ENCODE data around the gene SYPL1.

Gene SYPL1

GRCh38 chr7:106089647-106090046 is 22.5 kb downstream of the SYPL1 start:
- DNase-seq, result no peak

GRCh38 chr7:106088014-106088413 is 24.1 kb downstream of the SYPL1 start:
- DNase-seq, result no peak

GRCh38 chr7:106086062-106086461 is 26.1 kb downstream of the SYPL1 start:
- DNase-seq, result no peak

GRCh38 chr7:106085015-106085414 is 27.1 kb downstream of the SYPL1 start:
- no peak for DNase-seq

- DNase-seq, result no peak
Observed at GRCh38 chr7:106083717-106084116, 28.4 kb downstream of the SYPL1 start.

- DNase-seq, result no peak
Observed at GRCh38 chr7:106082087-106082854, 29.8 kb downstream of the SYPL1 start.

GRCh38 chr7:106080300-106080987 is 31.7 kb downstream of the SYPL1 start:
- DNase-seq, result no peak

GRCh38 chr7:106076537-106076936 is 35.6 kb downstream of the SYPL1 start:
- DNase-seq, result no peak

- no peak for DNase-seq
Observed at GRCh38 chr7:106075937-106076336, 36.2 kb downstream of the SYPL1 start.

GRCh38 chr7:106074257-106074656 is 37.9 kb downstream of the SYPL1 start:
- no peak for DNase-seq

- DNase-seq, result no peak
Observed at GRCh38 chr7:106073701-106074100, 38.4 kb downstream of the SYPL1 start.

GRCh38 chr7:106072715-106073091 is 39.4 kb downstream of the SYPL1 start:
- no peak for DNase-seq

- DNase-seq, result no peak
Observed at GRCh38 chr7:106071999-106072714, 40.0 kb downstream of the SYPL1 start.

GRCh38 chr7:106071356-106071998 is 40.6 kb downstream of the SYPL1 start:
- peak; percentile 90 for DNase-seq

GRCh38 chr7:106070567-106071254 is 41.4 kb downstream of the SYPL1 start:
- no peak for DNase-seq

- DNase-seq, result no peak
Observed at GRCh38 chr7:106070201-106070551, 41.9 kb downstream of the SYPL1 start.

- no peak for DNase-seq
Observed at GRCh38 chr7:106069471-106070200, 42.5 kb downstream of the SYPL1 start.

- no peak for DNase-seq
Observed at GRCh38 chr7:106068986-106069385, 43.1 kb downstream of the SYPL1 start.

- DNase-seq, result no peak
Observed at GRCh38 chr7:106068538-106068961, 43.6 kb downstream of the SYPL1 start.

- DNase-seq, result no peak
Observed at GRCh38 chr7:106067678-106068077, 44.4 kb downstream of the SYPL1 start.

- no peak for DNase-seq
Observed at GRCh38 chr7:106065575-106066500, 46.3 kb downstream of the SYPL1 start.
